NCI-H146 treated with DMSO at 0.1 percent for 48 hours (cell line): ENCODE results near the gene LSS.
"Not testable (repeated sequence)": the region's sequence is repeated elsewhere in the genome, so short reads cannot be mapped to it uniquely, and the experiment has no call there.

Source experiments
- DNase-seq: peaks from one replicate; lab custom pipeline; 2025; ENCODE audit not compliant: unreplicated experiment; lab: John Stamatoyannopoulos, UW

Gene LSS

DNA sequence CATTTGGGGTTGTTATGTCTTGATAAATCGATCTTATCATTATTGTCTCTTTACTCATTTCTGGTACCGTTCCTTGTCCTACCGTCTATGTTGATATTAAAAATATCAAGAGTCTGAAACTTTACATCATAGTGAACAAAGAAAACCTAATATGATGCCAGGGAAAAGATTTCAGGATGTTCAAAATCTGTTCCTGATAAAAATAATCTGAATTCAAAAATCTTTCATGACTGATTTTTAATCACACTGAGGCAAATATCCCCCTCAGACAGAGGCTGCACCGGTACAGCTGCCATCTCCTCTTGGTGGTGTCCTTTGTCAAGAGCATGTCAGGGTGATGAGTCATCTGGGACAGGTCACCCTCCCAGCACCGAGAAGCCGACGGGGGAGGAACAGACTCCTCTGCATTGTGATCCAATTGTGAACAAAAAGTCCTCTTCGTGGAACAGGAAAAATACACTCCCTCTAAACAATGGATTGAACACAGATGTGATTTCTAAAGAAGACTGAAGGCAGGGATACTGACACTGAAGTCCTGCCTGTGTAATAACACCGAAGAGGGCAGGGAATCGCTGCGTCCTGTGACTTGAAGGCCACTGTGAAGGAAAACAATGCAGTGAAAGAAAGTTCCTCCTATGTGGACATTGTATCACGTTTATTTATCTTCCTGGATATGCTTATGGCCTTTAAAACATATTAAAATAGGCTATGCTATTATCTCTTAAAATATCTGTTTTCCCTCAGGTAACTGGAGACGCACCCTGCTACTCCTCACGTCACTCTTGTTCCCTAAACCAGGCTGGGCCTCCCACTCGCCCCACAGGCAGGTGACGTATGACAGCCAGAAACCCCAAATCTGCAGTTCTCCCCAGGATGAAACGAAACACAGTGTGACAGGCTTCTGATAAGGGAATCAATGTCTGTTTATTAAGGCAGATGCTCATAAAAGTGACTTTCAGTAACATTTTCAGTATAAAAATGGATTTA, 40.1 kb downstream of the LSS start:
- no peak for DNase-seq

DNA sequence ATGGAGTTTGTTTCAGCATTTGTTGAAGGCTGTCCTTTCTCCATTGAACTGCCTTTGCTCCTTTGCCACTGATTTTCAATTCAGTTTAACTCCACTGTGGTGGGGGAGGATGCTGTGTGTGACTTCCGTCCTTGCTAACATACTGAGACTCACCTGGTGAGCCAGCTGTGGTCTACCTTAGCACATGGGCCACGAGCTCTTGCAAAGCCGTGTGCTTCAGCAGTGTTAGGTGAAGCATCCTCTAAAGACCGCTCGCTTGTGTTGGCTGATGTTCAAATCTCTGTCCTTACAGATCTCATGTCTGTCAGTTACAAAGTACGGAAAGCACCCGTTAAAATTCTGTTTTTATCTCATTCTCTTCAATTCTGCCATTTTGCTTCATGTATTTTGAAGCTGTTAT, 40.8 kb downstream of the LSS start:
- no peak for DNase-seq

DNA sequence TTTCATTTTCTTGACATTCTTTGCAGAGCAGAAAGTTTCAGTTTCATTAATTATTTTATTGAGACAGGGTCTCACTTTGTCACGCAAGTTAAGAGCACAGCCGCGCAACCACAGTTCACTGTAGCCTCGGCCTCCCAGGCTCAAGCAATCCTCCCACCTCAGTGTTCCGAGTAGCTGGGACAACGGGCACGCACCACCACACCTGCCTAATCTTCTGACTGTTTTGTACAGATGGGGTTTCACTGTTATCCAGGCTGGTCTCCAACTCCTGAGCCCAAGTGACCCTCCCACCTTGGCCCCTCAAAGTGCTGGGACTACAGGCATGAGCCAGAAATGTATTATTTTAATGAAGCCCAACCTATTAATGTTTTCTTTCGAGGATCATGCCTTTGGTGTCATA, 41.3 kb downstream of the LSS start:
- no peak for DNase-seq

DNA sequence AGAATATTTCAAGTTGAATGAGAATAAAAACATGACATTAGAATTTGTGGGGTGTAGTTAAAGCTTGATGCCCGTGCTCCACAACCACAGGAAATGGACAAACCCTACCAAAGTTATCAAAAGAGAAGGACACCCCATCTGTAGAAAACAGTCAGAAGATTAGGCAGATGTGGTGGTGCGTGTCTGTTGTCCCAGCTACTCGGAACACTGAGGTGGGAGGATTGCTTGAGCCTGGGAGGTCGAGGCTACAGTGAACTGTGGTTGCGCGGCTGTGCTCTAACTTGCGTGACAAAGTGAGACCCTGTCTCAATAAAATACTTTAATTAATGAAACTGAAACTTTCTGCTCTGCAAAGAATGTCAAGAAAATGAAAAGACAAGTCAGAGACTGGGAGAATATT, 42.9 kb downstream of the LSS start:
- DNase-seq = no peak

DNA sequence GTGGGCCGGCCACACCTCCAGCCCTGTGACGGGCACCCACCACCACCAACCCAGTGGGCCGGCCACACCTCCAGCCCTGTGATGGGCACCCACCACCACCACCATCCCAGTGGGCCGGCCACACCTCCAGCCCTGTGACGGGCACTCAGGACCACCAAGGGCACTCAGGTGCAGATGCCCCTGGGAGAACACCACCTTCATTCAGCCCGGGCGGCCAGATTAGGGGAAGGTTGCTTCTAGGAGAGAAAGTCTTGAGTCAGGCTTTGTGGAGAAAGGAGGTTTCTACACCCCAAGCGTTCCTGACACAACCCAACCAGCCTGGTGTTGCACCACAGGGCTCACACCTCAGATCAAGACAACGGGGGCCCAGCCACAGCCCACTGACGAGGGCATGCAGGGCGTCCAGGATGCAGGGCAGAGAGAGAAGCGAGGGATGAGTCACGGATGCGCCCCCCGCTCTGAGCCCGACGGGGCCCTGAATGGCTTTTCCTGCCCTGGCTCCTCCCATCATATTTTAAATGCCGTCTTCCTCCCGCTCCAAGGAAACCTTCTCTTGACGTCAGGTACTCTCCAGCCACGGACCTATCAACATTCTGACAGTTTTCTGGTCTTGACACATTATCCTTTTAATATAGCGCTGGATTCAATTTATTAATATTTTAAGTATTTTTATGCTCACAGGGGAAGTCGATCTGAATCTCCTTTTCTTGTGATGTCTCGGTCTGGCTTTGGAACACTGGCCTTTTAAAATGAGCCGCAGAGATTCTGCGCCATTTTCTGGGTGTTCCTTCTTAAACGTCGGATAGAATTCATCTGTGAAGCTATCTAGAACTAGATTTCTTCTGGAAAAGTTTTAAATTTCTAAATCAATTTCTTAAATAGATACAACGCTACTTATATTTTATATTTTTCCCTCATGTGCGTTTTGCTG, 43.7 kb downstream of the LSS start:
- no peak for DNase-seq

DNA sequence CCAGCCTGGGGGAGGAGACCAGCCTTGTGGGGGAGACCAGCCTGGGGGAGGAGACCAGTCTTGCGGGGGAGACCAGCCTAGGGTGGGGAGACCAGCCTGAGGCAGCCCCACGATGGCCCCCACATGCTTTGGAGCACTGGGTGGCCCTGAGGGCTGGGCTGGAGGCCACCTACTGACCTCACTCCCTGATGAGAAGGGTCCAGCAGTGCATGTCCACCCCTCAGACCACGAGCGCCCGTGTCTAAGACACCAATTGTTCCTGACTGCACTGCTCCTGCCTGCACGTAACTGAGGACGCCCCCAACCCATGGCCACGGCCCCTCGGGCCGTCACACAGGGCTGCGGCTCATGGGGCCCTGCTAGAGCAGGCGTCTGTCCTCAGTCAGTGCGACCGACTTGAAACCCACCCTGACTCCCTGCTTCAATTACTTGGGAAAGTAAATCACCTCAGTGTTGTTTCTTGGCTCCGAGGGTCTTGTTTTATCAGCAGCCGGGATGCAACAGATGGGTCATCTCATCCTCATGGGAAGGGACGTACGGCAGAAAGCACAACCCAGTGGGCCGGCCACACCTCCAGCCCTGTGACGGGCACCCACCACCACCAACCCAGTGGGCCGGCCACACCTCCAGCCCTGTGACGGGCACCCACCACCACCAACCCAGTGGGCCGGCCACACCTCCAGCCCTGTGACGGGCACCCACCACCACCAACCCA, 44.5 kb downstream of the LSS start, which contains the start of gene SPATC1L:
TSS of gene SPATC1L (minus strand) at position 550 of the 715 bp plus-strand sequence. CDS start 1,643 bp downstream, outside the sequence.
- DNase-seq = no peak

DNA sequence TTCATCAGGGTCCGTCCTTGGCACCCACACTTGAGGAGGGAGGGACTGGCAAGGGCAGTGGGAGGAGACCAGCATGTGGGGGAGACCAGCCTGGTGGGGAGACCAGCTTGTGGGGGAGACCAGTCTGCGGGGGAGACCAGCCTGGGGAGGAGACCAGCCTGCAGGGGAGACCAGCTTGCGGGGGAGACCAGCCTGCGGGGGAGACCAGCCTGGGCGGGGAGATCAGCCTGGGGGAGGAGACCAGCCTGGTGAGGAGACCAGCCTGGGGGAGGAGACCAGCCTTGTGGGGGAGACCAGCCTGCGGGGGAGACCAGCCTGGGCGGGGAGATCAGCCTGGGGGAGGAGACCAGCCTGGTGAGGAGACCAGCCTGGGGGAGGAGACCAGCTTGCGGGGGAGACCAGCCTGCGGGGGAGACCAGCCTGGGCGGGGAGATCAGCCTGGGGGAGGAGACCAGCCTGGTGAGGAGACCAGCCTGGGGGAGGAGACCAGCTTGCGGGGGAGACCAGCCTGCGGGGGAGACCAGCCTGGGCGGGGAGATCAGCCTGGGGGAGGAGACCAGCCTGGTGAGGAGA, 45.2 kb downstream of the LSS start:
- DNase-seq = not testable (repeated sequence)

DNA sequence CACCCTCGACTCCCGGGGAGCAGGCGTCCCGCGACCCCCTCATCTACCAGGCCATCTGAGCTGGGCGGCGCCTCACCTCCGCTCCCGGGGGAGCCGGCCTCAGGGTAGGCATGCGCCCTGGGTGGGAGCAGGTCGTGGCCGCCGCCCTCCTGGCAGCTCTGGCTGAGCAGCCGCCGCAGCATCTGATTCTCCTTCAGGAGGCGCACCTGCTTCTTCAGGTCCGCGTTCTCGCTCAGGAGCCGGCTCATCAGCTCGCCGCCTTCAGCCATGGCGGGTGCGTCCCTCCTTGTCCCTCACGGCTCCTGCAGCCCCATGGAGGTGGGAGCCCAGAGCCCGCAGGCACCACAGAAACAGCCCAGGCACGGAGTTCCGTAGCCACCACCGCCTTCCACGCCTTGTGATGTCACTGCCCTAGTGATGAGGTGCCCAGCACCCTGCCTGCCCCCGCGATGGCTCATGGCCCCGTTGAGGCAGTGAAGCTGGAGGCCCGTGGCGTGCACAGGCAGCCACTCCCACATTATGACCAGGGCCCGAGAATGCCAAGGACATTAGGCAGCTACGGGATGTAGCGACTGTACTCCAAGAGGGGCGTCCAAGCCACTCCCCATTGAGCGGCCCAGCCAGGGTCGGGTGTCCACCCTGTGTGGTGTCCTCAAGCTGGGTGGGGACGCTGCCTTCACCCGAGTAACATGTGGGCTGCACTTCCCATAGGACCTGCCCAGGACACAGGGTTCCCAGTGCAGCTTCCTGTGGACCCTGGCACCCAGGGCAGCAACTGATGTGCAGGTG, 45.8 kb downstream of the LSS start:
- DNase-seq = peak; percentile 58

DNA sequence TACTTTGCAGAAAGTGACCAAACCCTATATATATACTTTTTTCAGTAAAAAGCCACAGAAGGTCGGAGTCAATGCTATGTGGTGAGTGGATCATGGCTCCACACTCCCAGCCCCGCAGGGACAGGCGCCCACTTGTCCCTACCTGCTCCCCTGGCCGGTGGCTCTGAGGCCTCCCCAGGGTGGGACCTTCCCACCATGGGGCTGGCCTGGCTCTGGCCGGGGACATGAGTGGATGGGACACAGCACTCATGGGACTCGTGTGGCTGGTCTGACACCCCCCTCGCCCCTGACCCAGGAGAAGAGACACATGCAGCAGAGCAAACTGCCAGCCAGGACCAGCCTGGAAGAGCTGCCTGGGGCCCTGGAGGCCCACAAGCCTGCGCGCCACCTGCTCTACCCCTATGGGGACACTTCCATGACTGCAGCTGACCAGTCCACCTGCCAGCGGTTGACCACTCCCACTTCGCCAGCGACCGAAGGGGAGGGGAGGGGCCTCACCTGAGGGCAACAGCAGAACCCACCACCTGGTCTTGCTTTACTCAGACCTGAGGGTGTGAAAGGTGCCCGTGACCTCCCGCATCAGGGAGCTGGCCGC, 46.5 kb downstream of the LSS start:
- DNase-seq = peak; percentile 58

DNA sequence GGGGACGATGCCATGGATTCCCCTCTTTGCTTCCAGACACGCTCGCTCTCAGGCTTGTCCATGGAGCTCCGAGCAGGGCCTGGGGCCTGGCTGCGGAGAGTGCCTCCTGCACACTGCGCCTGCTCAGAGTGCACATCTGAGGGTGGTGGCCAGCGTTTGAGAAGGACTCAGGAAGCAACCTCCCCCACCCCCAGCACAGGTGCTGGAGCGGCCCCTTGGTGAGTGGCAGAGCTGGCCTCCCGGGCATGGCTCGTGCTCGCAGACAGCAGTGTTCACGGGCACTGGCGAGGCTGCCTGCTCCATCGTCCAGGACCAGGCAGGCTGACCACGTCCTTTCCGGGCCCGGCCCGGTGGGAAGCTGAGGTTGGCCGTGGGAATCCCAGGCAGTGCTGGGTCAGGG, 47.1 kb downstream of the LSS start:
- DNase-seq = no peak

DNA sequence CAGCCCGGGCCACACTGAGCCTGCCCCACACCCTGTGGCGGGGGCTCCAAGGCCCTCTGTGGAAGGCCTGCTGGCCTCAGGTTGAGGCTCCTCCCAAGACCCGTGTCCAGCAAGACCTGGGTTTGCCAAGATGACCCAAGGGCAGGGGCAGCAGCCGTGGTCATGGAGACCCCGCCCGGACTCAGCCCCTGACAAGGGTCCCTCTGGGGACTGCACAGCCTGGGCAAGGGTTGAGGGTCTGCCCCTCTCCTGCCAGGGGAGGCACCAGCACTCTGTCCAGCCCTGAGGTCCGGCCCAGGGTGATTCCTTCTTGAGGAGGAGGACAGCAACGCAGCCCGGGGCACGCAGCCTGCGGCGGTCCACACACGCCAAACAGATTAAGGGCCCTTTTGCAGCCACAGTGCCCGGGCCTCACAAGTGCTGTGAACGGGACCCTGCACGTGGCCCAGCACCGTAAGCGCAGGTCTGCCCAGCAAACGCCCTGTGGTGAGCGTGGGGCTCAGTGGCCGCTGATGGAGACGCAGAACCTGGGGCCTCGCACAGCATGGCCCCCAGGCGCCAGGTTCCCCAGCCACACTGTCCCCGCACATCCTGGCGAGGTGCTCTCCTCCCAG, 47.7 kb downstream of the LSS start:
- DNase-seq = no peak

DNA sequence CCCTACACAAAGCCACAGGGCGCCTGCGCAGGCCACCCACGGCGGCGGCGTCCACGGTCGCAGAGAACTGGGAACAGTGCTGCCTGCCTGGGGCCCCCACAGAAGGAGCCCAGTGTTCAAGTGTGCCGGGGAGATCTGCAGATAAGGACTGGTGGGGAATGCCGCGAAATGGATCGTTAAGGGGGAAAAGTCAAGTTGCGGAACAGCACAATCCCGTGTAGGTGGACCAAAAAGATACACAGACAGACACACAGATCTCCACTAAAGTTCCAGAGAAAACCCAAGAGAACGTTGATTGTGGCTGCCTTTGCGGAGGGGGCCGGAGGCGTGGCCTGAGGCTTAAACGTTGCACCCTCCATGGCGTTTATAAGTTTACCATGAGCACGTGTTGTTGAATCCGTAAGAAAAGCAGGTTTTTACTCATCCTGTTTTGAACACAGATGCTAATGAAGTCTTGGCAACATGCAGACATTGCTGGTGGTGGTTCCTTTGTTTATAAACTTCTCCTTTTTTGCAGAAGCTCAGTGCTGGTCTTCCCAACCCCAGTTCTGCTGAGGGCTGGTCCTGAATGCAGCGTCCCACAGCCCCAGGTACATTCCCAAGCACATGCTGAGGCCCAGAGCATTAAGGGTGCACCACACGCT, 48.4 kb downstream of the LSS start:
- DNase-seq = no peak

DNA sequence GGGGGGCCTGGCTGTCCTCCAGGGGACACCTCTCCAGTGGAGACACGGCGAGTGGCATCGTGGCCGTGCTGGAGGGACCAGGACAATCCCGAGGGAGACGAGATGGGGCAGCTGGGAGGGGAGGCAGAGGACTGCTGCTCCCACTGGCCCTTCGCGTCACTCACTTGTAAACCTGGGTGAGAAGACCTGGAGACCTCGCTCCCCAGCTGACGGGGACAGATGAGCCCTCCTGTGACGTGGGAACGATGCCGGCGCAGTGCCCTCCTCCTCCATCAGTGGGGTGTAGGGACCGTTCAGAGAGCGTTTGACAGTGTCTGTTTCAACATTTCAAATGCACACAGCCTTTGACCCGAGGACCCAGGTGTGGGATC, 48.9 kb downstream of the LSS start:
- DNase-seq = no peak

DNA sequence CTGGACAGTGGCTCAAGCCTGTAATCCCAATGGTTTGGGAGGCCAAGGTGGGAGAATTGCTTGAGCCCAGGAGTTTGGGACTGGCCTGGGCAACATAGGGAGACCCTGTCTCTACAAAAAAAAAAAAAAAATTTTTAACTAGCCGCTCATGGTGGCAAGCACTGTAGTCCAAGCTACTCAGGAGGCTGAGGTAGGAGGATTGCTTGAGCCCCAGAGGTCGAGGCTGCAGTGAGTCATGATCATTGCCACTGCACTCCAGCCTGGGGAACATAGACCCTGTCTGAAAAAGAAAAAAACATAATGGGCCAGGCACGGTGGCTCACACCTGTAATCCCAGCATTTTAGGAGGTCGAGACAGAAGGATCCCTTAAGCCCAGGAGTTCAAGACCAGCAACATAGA, 49.6 kb downstream of the LSS start:
- DNase-seq = no peak

DNA sequence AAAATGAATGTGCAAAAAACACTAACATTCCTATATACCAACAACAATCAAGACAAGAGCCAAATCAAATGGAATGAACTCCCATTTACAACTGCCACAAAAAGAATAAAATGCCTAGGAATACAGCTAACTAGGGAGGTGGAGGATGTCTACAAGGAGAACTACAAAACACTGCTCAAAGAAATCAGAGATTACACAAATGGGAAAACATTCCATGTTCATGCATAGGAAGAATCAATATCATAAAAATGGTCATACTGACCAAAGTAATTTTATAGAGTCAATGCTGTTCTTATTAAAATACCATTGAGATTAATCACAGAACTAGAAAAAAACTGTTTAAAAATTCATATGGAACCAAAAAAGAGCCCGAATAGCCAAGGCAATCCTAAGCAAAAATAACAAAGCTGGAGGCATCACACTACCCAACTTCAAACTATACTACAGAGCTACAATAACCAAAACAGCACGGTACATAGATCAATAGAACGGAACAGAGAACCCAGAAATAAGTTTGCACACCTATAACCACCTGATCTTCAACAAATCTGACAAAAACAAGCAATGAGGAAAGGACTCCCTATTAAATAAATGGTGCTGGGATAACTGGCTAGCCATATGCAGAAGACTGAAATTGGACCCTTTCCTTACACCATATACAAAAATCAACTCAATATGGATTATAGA, 52.0 kb downstream of the LSS start:
- not testable (repeated sequence) for DNase-seq

DNA sequence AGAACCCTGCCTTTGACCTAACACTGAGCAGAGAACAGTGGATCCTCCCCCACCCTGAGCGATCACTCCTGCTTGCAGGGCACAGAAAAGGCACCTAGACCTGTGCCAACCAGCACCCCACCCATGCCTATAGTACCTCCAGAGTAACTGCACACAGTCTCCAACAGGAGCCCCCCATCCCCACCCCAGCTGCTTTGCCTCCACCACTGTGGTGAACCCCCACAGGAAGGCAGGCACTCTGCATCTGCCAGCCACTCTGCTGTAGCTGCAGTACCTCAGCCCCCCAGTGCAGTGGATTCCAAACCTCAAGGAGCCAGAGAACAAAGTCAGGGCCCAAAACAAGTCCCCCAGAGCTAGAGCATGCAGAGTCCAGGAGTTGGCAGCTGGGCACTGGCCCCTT, 55.0 kb downstream of the LSS start:
- DNase-seq = no peak

DNA sequence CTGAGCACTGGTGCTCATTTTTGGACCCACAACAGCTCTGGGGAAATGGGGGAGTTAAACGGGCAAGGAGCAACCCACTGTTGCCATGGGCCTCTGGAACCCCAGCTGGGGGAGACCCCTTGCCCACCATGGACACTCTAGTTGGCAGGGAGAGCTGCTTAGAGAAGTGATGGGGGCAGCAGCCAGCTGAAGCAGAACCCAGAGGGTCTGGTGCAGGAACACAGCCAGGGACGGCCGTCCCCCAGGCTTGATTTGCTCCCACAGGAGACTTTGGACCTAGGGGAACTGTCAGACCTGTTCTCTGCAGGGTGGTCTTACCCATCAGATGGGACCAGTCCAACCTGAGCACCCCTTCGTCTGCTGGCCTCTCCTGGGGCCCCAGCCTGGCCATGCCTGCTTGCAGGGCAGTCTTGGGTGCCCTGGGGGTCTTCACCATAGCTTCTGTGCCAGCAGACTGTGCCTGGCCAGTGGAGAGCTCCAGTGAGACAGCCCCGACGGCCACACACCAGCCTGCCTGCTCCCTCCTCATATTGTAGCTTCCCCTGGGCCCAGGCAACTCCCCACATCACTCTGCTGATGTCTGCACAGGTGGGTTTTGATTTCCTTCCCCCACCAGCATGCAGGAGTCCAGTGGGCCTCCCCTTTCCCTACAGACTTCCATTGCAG, 55.6 kb downstream of the LSS start:
- no peak for DNase-seq
